Measurements from ENCODE around the gene SLX4IP. TPM values are rescaled to one million over a fixed set of nuclear protein-coding genes. Genes with fewer than 3 reads are reported as not detected.

SLX4IP gene
- polyA plus RNA-seq, 2 donors, result 1.2 to 4.4 TPM

- H3K9me3 ChIP-seq (ENCODE audit: control insufficient read depth in 2 of 2, insufficient read depth in 1 of 2, low read depth in 1 of 2, low read length in 1 of 2), result no peaks in the 10 kb centered on the region
- H3K27ac ChIP-seq (ENCODE audit: low read depth in 2 of 2, low read length in 1 of 2), result no peak overlapping the region
- WGBS, 2 donors, result 90 to 94% methylated on average over 3 of the region's 3 CpGs
- peaks cover 4 to 6% of the 10 kb centered on the region in 2 donors for H3K4me1 ChIP-seq (ENCODE audit: control insufficient read depth in 2 of 2, insufficient read depth in 2 of 2, low read length in 1 of 2)
- H3K4me3 ChIP-seq (ENCODE audit: low read depth in 1 of 2, low read length in 2 of 2), result no peak overlapping the region
- no peaks in the 10 kb centered on the region for H3K36me3 ChIP-seq (ENCODE audit: control insufficient read depth in 2 of 2, insufficient read depth in 2 of 2, low read length in 1 of 2)
- H3K27me3 ChIP-seq (ENCODE audit: control insufficient read depth in 1 of 2, insufficient read depth in 2 of 2, low read length in 2 of 2), result no peaks in the 10 kb centered on the region
Measured at GRCh38 chr20:10568032-10568431, 132.9 kb downstream of the SLX4IP start.

- Histone ChIP-seq H3K27me3 (ENCODE audit: control insufficient read depth in 1 of 2, insufficient read depth in 2 of 2, low read length in 2 of 2) (no peaks in the 10 kb centered on the region), H3K27ac (ENCODE audit: low read depth in 2 of 2, low read length in 1 of 2) (no peak overlapping the region), H3K36me3 (ENCODE audit: control insufficient read depth in 2 of 2, insufficient read depth in 2 of 2, low read length in 1 of 2) (no peaks in the 10 kb centered on the region), H3K4me1 (ENCODE audit: control insufficient read depth in 2 of 2, insufficient read depth in 2 of 2, low read length in 1 of 2) (peaks cover 2 to 4% of the 10 kb centered on the region in 2 donors), H3K9me3 (ENCODE audit: control insufficient read depth in 2 of 2, insufficient read depth in 1 of 2, low read depth in 1 of 2, low read length in 1 of 2) (no peaks in the 10 kb centered on the region), H3K4me3 (ENCODE audit: low read depth in 1 of 2, low read length in 2 of 2) (no peak overlapping the region)
- 93 to 95% methylated on average over 1 of the region's 1 CpG for WGBS, 2 donors
Measured at GRCh38 chr20:10571313-10571815, 136.3 kb downstream of the SLX4IP start.

GRCh38 chr20:10572853-10573252, 137.7 kb downstream of the SLX4IP start:
- H3K9me3 ChIP-seq (ENCODE audit: control insufficient read depth in 2 of 2, insufficient read depth in 1 of 2, low read depth in 1 of 2, low read length in 1 of 2), result no peaks in the 10 kb centered on the region
- H3K27ac ChIP-seq (ENCODE audit: low read depth in 2 of 2, low read length in 1 of 2), result peak overlapping the region in 1 of 2 donors; percentile 59
- H3K36me3 ChIP-seq (ENCODE audit: control insufficient read depth in 2 of 2, insufficient read depth in 2 of 2, low read length in 1 of 2), result no peaks in the 10 kb centered on the region
- no peak overlapping the region for H3K4me3 ChIP-seq (ENCODE audit: low read depth in 1 of 2, low read length in 2 of 2)
- WGBS, 2 donors, result 93 to 96% methylated on average over 8 of the region's 8 CpGs
- peaks cover 2 to 4% of the 10 kb centered on the region in 2 donors for H3K4me1 ChIP-seq (ENCODE audit: control insufficient read depth in 2 of 2, insufficient read depth in 2 of 2, low read length in 1 of 2)
- H3K27me3 ChIP-seq (ENCODE audit: control insufficient read depth in 1 of 2, insufficient read depth in 2 of 2, low read length in 2 of 2), result no peaks in the 10 kb centered on the region

GRCh38 chr20:10573273-10573950, 138.3 kb downstream of the SLX4IP start:
- Histone ChIP-seq H3K27ac (ENCODE audit: low read depth in 2 of 2, low read length in 1 of 2) (peak overlapping the region in 1 of 2 donors; percentile 59), H3K4me1 (ENCODE audit: control insufficient read depth in 2 of 2, insufficient read depth in 2 of 2, low read length in 1 of 2) (peaks cover 2 to 4% of the 10 kb centered on the region in 2 donors), H3K27me3 (ENCODE audit: control insufficient read depth in 1 of 2, insufficient read depth in 2 of 2, low read length in 2 of 2) (no peaks in the 10 kb centered on the region), H3K36me3 (ENCODE audit: control insufficient read depth in 2 of 2, insufficient read depth in 2 of 2, low read length in 1 of 2) (no peaks in the 10 kb centered on the region), H3K9me3 (ENCODE audit: control insufficient read depth in 2 of 2, insufficient read depth in 1 of 2, low read depth in 1 of 2, low read length in 1 of 2) (no peaks in the 10 kb centered on the region), H3K4me3 (ENCODE audit: low read depth in 1 of 2, low read length in 2 of 2) (no peak overlapping the region)
- WGBS, 2 donors, result 44 to 61% methylated on average over 2 of the region's 2 CpGs

GRCh38 chr20:10573951-10574339, 138.8 kb downstream of the SLX4IP start:
- WGBS, 2 donors, result 53 to 71% methylated on average over 1 of the region's 1 CpG
- H3K4me3 ChIP-seq (ENCODE audit: low read depth in 1 of 2, low read length in 2 of 2), result no peak overlapping the region
- H3K4me1 ChIP-seq (ENCODE audit: control insufficient read depth in 2 of 2, insufficient read depth in 2 of 2, low read length in 1 of 2), result peaks cover 2 to 4% of the 10 kb centered on the region in 2 donors
- no peak overlapping the region for H3K27ac ChIP-seq (ENCODE audit: low read depth in 2 of 2, low read length in 1 of 2)
- H3K36me3 ChIP-seq (ENCODE audit: control insufficient read depth in 2 of 2, insufficient read depth in 2 of 2, low read length in 1 of 2), result no peaks in the 10 kb centered on the region
- no peaks in the 10 kb centered on the region for H3K27me3 ChIP-seq (ENCODE audit: control insufficient read depth in 1 of 2, insufficient read depth in 2 of 2, low read length in 2 of 2)
- H3K9me3 ChIP-seq (ENCODE audit: control insufficient read depth in 2 of 2, insufficient read depth in 1 of 2, low read depth in 1 of 2, low read length in 1 of 2), result no peaks in the 10 kb centered on the region

- Histone ChIP-seq H3K4me3 (ENCODE audit: low read depth in 1 of 2, low read length in 2 of 2) (no peak overlapping the region), H3K36me3 (ENCODE audit: control insufficient read depth in 2 of 2, insufficient read depth in 2 of 2, low read length in 1 of 2) (no peaks in the 10 kb centered on the region), H3K27ac (ENCODE audit: low read depth in 2 of 2, low read length in 1 of 2) (no peak overlapping the region), H3K9me3 (ENCODE audit: control insufficient read depth in 2 of 2, insufficient read depth in 1 of 2, low read depth in 1 of 2, low read length in 1 of 2) (no peaks in the 10 kb centered on the region), H3K27me3 (ENCODE audit: control insufficient read depth in 1 of 2, insufficient read depth in 2 of 2, low read length in 2 of 2) (no peaks in the 10 kb centered on the region), H3K4me1 (ENCODE audit: control insufficient read depth in 2 of 2, insufficient read depth in 2 of 2, low read length in 1 of 2) (peaks cover 2% of the 10 kb centered on the region in 2 donors)
- WGBS, 2 donors, result 78 to 83% methylated on average over 3 of the region's 3 CpGs
Measured at GRCh38 chr20:10576411-10577090, 141.4 kb downstream of the SLX4IP start.

- Histone ChIP-seq H3K9me3 (ENCODE audit: control insufficient read depth in 2 of 2, insufficient read depth in 1 of 2, low read depth in 1 of 2, low read length in 1 of 2) (no peaks in the 10 kb centered on the region), H3K4me3 (ENCODE audit: low read depth in 1 of 2, low read length in 2 of 2) (no peak overlapping the region), H3K27me3 (ENCODE audit: control insufficient read depth in 1 of 2, insufficient read depth in 2 of 2, low read length in 2 of 2) (no peaks in the 10 kb centered on the region), H3K27ac (ENCODE audit: low read depth in 2 of 2, low read length in 1 of 2) (no peak overlapping the region), H3K36me3 (ENCODE audit: control insufficient read depth in 2 of 2, insufficient read depth in 2 of 2, low read length in 1 of 2) (no peaks in the 10 kb centered on the region), H3K4me1 (ENCODE audit: control insufficient read depth in 2 of 2, insufficient read depth in 2 of 2, low read length in 1 of 2) (peaks cover 0 to 2% of the 10 kb centered on the region in 2 donors)
- WGBS, 2 donors, result 95% methylated on average over 3 of the region's 3 CpGs
Measured at GRCh38 chr20:10577648-10578047, 142.5 kb downstream of the SLX4IP start.

GRCh38 chr20:10578607-10579006, 143.5 kb downstream of the SLX4IP start:
- no peaks in the 10 kb centered on the region for H3K27me3 ChIP-seq (ENCODE audit: control insufficient read depth in 1 of 2, insufficient read depth in 2 of 2, low read length in 2 of 2)
- no peaks in the 10 kb centered on the region for H3K36me3 ChIP-seq (ENCODE audit: control insufficient read depth in 2 of 2, insufficient read depth in 2 of 2, low read length in 1 of 2)
- no peak overlapping the region for H3K4me3 ChIP-seq (ENCODE audit: low read depth in 1 of 2, low read length in 2 of 2)
- peaks cover 0 to 2% of the 10 kb centered on the region in 2 donors for H3K4me1 ChIP-seq (ENCODE audit: control insufficient read depth in 2 of 2, insufficient read depth in 2 of 2, low read length in 1 of 2)
- WGBS, 2 donors, result 28 to 45% methylated on average over 2 of the region's 2 CpGs
- no peaks in the 10 kb centered on the region for H3K9me3 ChIP-seq (ENCODE audit: control insufficient read depth in 2 of 2, insufficient read depth in 1 of 2, low read depth in 1 of 2, low read length in 1 of 2)
- no peak overlapping the region for H3K27ac ChIP-seq (ENCODE audit: low read depth in 2 of 2, low read length in 1 of 2)

GRCh38 chr20:10579942-10580341, 144.8 kb downstream of the SLX4IP start:
- H3K9me3 ChIP-seq (ENCODE audit: control insufficient read depth in 2 of 2, insufficient read depth in 1 of 2, low read depth in 1 of 2, low read length in 1 of 2), result no peaks in the 10 kb centered on the region
- no peaks in the 10 kb centered on the region for H3K36me3 ChIP-seq (ENCODE audit: control insufficient read depth in 2 of 2, insufficient read depth in 2 of 2, low read length in 1 of 2)
- H3K4me3 ChIP-seq (ENCODE audit: low read depth in 1 of 2, low read length in 2 of 2), result no peak overlapping the region
- no peak overlapping the region for H3K27ac ChIP-seq (ENCODE audit: low read depth in 2 of 2, low read length in 1 of 2)
- H3K27me3 ChIP-seq (ENCODE audit: control insufficient read depth in 1 of 2, insufficient read depth in 2 of 2, low read length in 2 of 2), result no peaks in the 10 kb centered on the region
- H3K4me1 ChIP-seq (ENCODE audit: control insufficient read depth in 2 of 2, insufficient read depth in 2 of 2, low read length in 1 of 2), result peaks cover 0 to 2% of the 10 kb centered on the region in 2 donors
- WGBS, 2 donors, result 84% methylated on average over 1 of the region's 1 CpG
